HepG2 (cell line): ENCODE data around the gene NRBF2. TPM values are rescaled to one million over a fixed set of nuclear protein-coding genes. Genes with fewer than 3 reads are reported as not detected.
A peak's percentile ranks its signal among the peaks of the same experiment; 100 is the strongest.

Experiments used
- ATAC-seq: fragments of 200-7000 bp; cut with Tn5 transposase; 3 replicates; pipeline ENCODE4 v1.9.1; 2020; ENCODE audit warnings: mild to moderate bottlenecking, moderate library complexity
- BruUV-seq: library from RNA; stranded (reverse); fragments of 400-500 nt; replicated peaks from 2 replicates; lab custom pipeline; 2021; lab: Mats Ljungman, UMichigan
- CTCF ChIA-PET: fragments of 300-600 bp; formaldehyde crosslinking; extraction: SDS; loops from one replicate; lab custom pipeline; 2021; ENCODE audit warnings: low total read pairs, inconsistent platforms, low intra/inter-chr PET ratio; lab: Yijun Ruan, JAX
- POLR2A ChIA-PET: fragments of 350-600 bp; sonication (Branson Sonifier 250); formaldehyde crosslinking; loops from one replicate; lab custom pipeline; 2020; ENCODE audit warnings: antibody characterized with exemption, inconsistent platforms; lab: Yijun Ruan, JAX
- DNase-seq: peaks from one replicate; pipeline ENCODE4 v3.0.0-alpha.2; 2015; ENCODE audit warnings: low spot score
- FAIRE-seq: peaks from 3 replicates; lab custom pipeline; 2011; peaks lifted over from hg19 to GRCh38; lab: Jason Lieb, UNC
- H2AFZ ChIP-seq: one replicate; pipeline ENCODE4 v1.6.1; 2011; ENCODE audit warnings: low read length, inconsistent platforms
- H3K27ac ChIP-seq: fragments of 300-600 bp; 3 replicates; pipeline ENCODE4 v1.8.0; 2011; ENCODE audit warnings: mixed run types, mild to moderate bottlenecking, mixed read lengths, low read length, inconsistent platforms; ENCODE audit not compliant: insufficient read depth; ENCODE audit errors: extremely low read length
- H3K27me3 ChIP-seq, 2 experiments: fragments of 200-600 bp in 1 of 2; 2 replicates in 1 of 2; 3 replicates in 1 of 2; pipeline versions ENCODE4 v1.6.0 to v1.8.0; 2011; ENCODE audit warnings: low read length in 2 of 2, mild to moderate bottlenecking in 2 of 2, moderate library complexity in 2 of 2, inconsistent platforms in 1 of 2; ENCODE audit not compliant: insufficient read depth in 2 of 2, control insufficient read depth in 1 of 2
- H3K36me3 ChIP-seq, 2 experiments: fragments of 200-600 bp in 1 of 2; replicated peaks in 1 of 2; 2 replicates in 1 of 2; 3 replicates in 1 of 2; pipeline versions ENCODE4 v1.5.1 to v1.8.0; 2011; ENCODE audit warnings: low read length in 2 of 2, inconsistent platforms in 1 of 2; ENCODE audit not compliant: insufficient read depth in 2 of 2, control insufficient read depth in 1 of 2
- H3K4me1 ChIP-seq: 2 replicates; pipeline ENCODE4 v1.5.1; 2012; ENCODE audit warnings: low read length, inconsistent platforms; ENCODE audit not compliant: insufficient read depth
- H3K4me2 ChIP-seq: 2 replicates; pipeline ENCODE4 v1.6.0; 2011; ENCODE audit warnings: low read depth, low read length, inconsistent platforms
- H3K4me3 ChIP-seq, 3 experiments: fragments of 200-600 bp in 1 of 3; sonication (generic), shearing (Covaris generic) in 1 of 3; replicated peaks in 1 of 3; 2 replicates each; pipeline ENCODE4 v1.5.1; 2011 to 2016; ENCODE audit warnings: low read length in 3 of 3, inconsistent platforms in 2 of 3, low read depth in 2 of 3, mild to moderate bottlenecking in 2 of 3, control low read depth in 1 of 3, mixed read lengths in 1 of 3; ENCODE audit not compliant: insufficient read depth in 1 of 3
- H3K79me2 ChIP-seq: one replicate; pipeline ENCODE4 v1.6.1; 2011; ENCODE audit warnings: low read length, inconsistent platforms; ENCODE audit not compliant: insufficient read depth
- H3K9ac ChIP-seq: 2 replicates; pipeline ENCODE4 v1.6.0; 2011; ENCODE audit warnings: mild to moderate bottlenecking, low read depth, low read length, inconsistent platforms; ENCODE audit not compliant: insufficient read depth
- H3K9me3 ChIP-seq: 2 replicates; pipeline ENCODE4 v1.5.1; 2012; ENCODE audit warnings: mild to moderate bottlenecking, low read length
- H4K20me1 ChIP-seq: 2 replicates; pipeline ENCODE4 v1.6.0; 2011; ENCODE audit warnings: inconsistent platforms, mild to moderate bottlenecking, low read length, moderate library complexity; ENCODE audit not compliant: insufficient read depth
- AGO2 ChIP-seq: fragments of 200-400 bp; formaldehyde crosslinking; optimal IDR thresholded peaks from 2 replicates; pipeline ENCODE3; 2017; ENCODE audit warnings: mild to moderate bottlenecking, low read depth, low read length, moderate library complexity
- ARID2 ChIP-seq: sonication (generic); formaldehyde crosslinking; IDR thresholded peaks from 2 replicates; pipeline ENCODE4 v1.8.1; 2022; ENCODE audit warnings: mild to moderate bottlenecking, missing genetic modification reagents, borderline replicate concordance
- MLX ChIP-seq: IDR thresholded peaks from 2 replicates; pipeline ENCODE4 v1.6.1; 2016
- POLR2AphosphoS2 ChIP-seq: IDR thresholded peaks from 2 replicates; pipeline ENCODE4 v1.6.1; 2011; ENCODE audit warnings: low read depth, low read length, improper control_type of control experiment
- RBM22 ChIP-seq: fragments of 200-400 bp; formaldehyde crosslinking; optimal IDR thresholded peaks from 2 replicates; pipeline ENCODE3; 2017; ENCODE audit warnings: mild to moderate bottlenecking, low read length, moderate library complexity
- TRIM24 ChIP-seq: sonication (generic); formaldehyde crosslinking; IDR thresholded peaks from 2 replicates; pipeline ENCODE4 v1.8.0; 2022; ENCODE audit warnings: mild to moderate bottlenecking, missing genetic modification reagents
- ZNF24 ChIP-seq: fragments of 450-650 bp; IDR thresholded peaks from 2 replicates; pipeline ENCODE4 v1.6.1; 2017; ENCODE audit warnings: antibody characterized with exemption, mild to moderate bottlenecking
- ZNF724P ChIP-seq: sonication (generic); formaldehyde crosslinking; IDR thresholded peaks from 2 replicates; pipeline ENCODE4 v1.8.0; 2022; ENCODE audit warnings: missing genetic modification reagents, borderline replicate concordance
- WGBS: methylation state at CpG from one replicate; pipeline ENCODE4 v1.1.6; 2017; ENCODE audit warnings: low lambda C conversion rate; 5-methylcytosine and 5-hydroxymethylcytosine counted together
- in situ Hi-C: cut with HindIII; loops from 2 replicates; pipeline ENCODE4 v1.10.0; 2017; ENCODE audit warnings: low pct_unique_long_range_greater_than_20kb; ENCODE audit not compliant: extremely low pct_ligation_motif_present
- intact Hi-C: fragments of 100-400 bp; cut with micrococcal nuclease; formaldehyde crosslinking; loops from one replicate; pipeline ENCODE4 v1.10.0; 2022; ENCODE audit not compliant: unreplicated experiment
- polyA plus RNA-seq, 8 experiments: library from polyadenylated mRNA; depleted of rRNA in 3 of 8; stranded (reverse) in 7 of 8; unstranded in 1 of 8; fragments of >200 nt; fragmentation: Illumina TruSeq in 4 of 8; extraction: Trizol in 4 of 8; gene quantifications; 2 replicates each; pipeline versions ENCODE4 v1.2.1 to v1.2.3, GENCODE V29; 2011 to 2016; ENCODE audit warnings: low read depth in 4 of 8, missing spikeins in 1 of 8, mixed read lengths in 1 of 8; ENCODE audit not compliant: insufficient read depth in 1 of 8
- total RNA-seq, 5 experiments: library from RNA; depleted of rRNA; stranded (reverse); fragments of >200 nt; fragmentation: Illumina TruSeq; extraction: Trizol; gene quantifications; 2 replicates each; pipeline ENCODE4 v1.2.3, GENCODE V29; 2016; ENCODE audit warnings: low read depth in 1 of 5
- TF ChIP-seq, protein P1 (sequence below): IDR thresholded peaks from 2 replicates; pipeline ENCODE4 v1.6.1; 2016; ENCODE audit warnings: missing compliant biosample characterization, missing genetic modification reagents, borderline replicate concordance

NRBF2 gene
- total and polyA plus RNA-seq, 2 of the 13 experiments (the other 11 are each of a cell fraction or from before 2014, with no cell fraction given), result 20.0 to 28.4 TPM

DNA sequence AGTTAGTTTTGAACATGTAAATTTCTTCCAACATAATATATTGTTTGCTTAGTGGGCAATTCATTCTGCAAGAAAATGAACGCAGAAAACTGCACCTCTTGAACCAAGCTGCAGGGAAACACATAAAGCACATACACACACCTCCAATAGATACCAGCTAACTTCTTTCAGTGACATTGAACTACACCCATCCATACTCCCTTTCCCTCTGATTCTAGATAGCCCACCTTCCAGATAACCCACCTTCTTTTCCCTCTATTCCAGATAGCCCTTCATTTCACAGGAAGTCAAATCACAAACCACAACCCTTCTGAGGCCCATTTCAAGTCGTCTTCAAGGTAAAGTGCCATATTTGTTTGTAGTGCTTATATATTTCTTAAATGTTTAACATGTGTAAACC lies 28.5 kb downstream of the NRBF2 start:
- Histone ChIP-seq H3K9me3 (no peaks in the 10 kb centered on the region), H3K9ac (no peak overlapping the region), H3K36me3 (peaks cover 0 to 3% of the 10 kb centered on the region in 2 experiments; a peak in 1 of 5 replicates), H3K79me2 (no peaks in the 10 kb centered on the region), H3K4me2 (no peak overlapping the region), H3K4me3 (no peak overlapping the region), H3K27me3 (no peaks in the 10 kb centered on the region), H3K27ac (no peak overlapping the region), H4K20me1 (peaks cover 4% of the 10 kb centered on the region; the same call in 1 of the 2 replicates), H3K4me1 (no peaks in the 10 kb centered on the region), H2AFZ (no peak overlapping the region)
- FAIRE-seq (no peak), DNase-seq (no peak), ATAC-seq (no peak)
- POLR2A ChIA-PET, result no interaction called here
- in situ Hi-C loops (loop anchor here (10.0 kb wide), 1 partner anchor 553 kb away; no protein-coding TSS in a partner anchor), intact Hi-C loops (no loop called here)
- WGBS, result 72% methylated on average over 2 of the region's 2 CpGs
- TF ChIP-seq MLX (CRISPR knock-in tag) (no peak), AGO2 (peak; percentile 30), POLR2AphosphoS2 (peak; percentile 33; the same call in 1 of the 2 replicates), ARID2 (CRISPR knock-in tag) (no peak), ZNF24 (no peak)
- CTCF ChIA-PET, result no interaction called here
- BruUV-seq, result no TSS peak

- Histone ChIP-seq H3K4me3 (no peak overlapping the region), H3K4me1 (no peaks in the 10 kb centered on the region), H3K9me3 (no peaks in the 10 kb centered on the region), H3K4me2 (no peak overlapping the region), H3K9ac (no peak overlapping the region), H3K27me3 (no peaks in the 10 kb centered on the region), H4K20me1 (no peaks in the 10 kb centered on the region), H3K27ac (no peak overlapping the region), H2AFZ (no peak overlapping the region), H3K36me3 (peaks cover 0 to 11% of the 10 kb centered on the region in 2 experiments; a peak in 1 of 5 replicates), H3K79me2 (no peaks in the 10 kb centered on the region)
- POLR2A ChIA-PET, result no interaction called here
- no peak for FAIRE-seq
- DNase-seq, result no peak
- ATAC-seq, result no peak; the same call in 2 of the 3 replicates
- WGBS, result 92% methylated on average over 2 of the region's 2 CpGs
- intact Hi-C loops (no loop called here), in situ Hi-C loops (loop anchor here (10.0 kb wide), 1 partner anchor 551 kb away; no protein-coding TSS in a partner anchor)
- CTCF ChIA-PET, result no interaction called here
- TF ChIP-seq, protein P1, sequence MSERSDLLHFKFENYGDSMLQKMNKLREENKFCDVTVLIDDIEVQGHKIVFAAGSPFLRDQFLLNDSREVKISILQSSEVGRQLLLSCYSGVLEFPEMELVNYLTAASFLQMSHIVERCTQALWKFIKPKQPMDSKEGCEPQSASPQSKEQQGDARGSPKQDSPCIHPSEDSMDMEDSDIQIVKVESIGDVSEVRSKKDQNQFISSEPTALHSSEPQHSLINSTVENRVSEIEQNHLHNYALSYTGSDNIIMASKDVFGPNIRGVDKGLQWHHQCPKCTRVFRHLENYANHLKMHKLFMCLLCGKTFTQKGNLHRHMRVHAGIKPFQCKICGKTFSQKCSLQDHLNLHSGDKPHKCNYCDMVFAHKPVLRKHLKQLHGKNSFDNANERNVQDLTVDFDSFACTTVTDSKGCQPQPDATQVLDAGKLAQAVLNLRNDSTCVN, result no peak
- TF ChIP-seq RBM22 (peak; percentile 27), ZNF724P (no peak), TRIM24 (CRISPR knock-in tag) (no peak)
- no TSS peak for BruUV-seq
These were observed 31.1 kb downstream of the NRBF2 start for GRCh38 chr10:63164166-63164623.
